ENCODE data around the gene CDC6.

The CDC6 gene

DNA sequence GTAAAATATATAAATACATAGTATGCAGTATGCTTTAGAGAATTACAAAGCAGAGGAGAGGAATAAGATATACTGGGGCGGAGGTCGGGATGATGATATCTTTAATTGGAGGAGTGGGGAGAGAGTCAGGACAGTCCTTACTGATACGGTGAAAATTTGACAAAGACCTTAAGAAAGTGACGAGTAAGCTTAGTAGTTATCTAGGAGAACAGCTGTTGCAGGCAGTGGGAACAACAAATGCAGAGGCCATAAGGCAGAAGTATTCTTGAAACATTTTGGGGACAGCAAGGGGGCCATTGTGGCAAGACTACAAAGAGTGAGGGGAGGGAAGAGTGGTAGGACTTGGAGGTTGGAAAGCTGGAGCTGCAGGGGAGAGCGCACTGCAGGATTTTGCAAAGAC, 22.3 kb upstream of the CDC6 start:
- TF ChIP-seq, protein P1, sequence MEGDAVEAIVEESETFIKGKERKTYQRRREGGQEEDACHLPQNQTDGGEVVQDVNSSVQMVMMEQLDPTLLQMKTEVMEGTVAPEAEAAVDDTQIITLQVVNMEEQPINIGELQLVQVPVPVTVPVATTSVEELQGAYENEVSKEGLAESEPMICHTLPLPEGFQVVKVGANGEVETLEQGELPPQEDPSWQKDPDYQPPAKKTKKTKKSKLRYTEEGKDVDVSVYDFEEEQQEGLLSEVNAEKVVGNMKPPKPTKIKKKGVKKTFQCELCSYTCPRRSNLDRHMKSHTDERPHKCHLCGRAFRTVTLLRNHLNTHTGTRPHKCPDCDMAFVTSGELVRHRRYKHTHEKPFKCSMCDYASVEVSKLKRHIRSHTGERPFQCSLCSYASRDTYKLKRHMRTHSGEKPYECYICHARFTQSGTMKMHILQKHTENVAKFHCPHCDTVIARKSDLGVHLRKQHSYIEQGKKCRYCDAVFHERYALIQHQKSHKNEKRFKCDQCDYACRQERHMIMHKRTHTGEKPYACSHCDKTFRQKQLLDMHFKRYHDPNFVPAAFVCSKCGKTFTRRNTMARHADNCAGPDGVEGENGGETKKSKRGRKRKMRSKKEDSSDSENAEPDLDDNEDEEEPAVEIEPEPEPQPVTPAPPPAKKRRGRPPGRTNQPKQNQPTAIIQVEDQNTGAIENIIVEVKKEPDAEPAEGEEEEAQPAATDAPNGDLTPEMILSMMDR (IDR thresholded peaks at IDR 0.05; ENCODE audit: control insufficient read depth, insufficient read depth, low read depth, low read length, missing control alignments) = no peak
- DNase-seq (ENCODE audit: low read depth) = no peak
- no peak overlapping the region for H3K4me3 ChIP-seq (ENCODE audit: control insufficient read depth, low read depth, low read length)

DNA sequence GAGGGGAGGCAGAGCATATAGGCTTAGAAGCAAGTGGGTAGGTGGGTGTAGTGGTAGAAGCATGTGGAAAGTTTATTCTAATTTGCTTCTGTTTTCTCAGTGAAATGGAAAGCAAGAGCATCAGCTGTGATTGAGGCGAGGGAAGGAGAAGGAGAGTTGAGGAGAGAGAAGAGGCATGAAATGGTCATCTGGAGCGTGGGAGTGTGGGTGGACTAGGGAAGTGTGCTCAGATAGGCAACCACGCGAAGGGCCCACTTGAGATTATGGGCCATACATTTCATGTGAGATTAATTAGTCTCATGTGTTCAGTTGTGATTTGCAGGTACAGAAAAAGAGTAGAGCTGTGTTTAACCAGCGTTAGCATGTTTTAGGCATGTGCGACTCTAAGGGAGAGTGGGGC, 20.8 kb upstream of the CDC6 start:
- TF ChIP-seq, protein P1 (IDR thresholded peaks at IDR 0.05; ENCODE audit: control insufficient read depth, insufficient read depth, low read depth, low read length, missing control alignments) = no peak
- DNase-seq (ENCODE audit: low read depth) = no peak
- H3K4me3 ChIP-seq (ENCODE audit: control insufficient read depth, low read depth, low read length) = no peak overlapping the region

DNA sequence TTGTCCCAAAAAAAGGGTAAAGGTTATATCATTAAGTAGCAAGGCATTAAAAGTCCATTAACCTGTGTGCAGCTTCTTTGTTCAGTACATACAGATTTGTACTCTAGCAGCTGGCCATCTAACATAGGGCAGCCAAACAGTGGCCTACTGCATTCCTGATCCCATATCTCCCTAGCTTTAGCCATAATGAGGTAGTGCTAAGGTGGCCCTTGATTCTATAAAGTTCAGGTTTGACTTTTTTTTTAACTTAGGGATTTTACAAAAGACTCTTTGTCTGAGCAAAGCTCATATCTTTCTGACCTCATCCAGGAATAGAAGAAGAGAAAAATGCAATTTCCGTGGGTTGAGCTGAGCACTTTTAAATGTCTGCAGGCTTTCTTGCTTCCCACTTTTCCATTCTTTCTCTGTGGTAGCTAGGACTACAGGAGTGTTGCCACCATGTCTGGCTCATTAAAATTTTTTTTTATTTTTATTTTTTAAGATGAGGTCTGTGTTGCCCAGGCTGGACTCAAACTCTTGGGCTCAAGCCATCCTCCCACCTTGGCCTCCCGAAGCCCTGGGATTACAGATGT, 19.5 kb upstream of the CDC6 start:
- no peak overlapping the region for H3K4me3 ChIP-seq (ENCODE audit: control insufficient read depth, low read depth, low read length)
- TF ChIP-seq, protein P1 (IDR thresholded peaks at IDR 0.05; ENCODE audit: control insufficient read depth, insufficient read depth, low read depth, low read length, missing control alignments) = no peak
- no peak for DNase-seq (ENCODE audit: low read depth)

DNA sequence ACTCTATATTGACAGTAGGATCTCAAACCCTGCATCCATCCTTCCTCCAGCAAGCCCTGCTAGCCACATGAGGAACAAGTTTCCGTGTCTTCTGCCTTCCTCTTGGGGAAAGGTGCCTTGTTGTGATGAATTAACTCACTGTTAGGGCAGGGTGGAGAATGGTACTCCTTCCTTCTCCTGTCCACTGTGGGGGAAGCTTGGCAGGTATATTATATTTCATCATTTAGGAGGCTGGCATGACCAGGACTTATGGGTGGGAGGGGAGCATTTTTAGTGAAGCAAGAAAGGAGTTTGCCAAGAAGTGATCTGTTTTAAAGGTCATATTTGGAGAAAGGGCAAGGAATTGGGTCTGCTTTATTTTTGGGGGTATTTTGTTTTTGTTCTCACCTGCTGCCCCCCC, 9.3 kb upstream of the CDC6 start:
- H3K4me3 ChIP-seq (ENCODE audit: control insufficient read depth, low read depth, low read length) = no peak overlapping the region
- TF ChIP-seq, protein P1 (IDR thresholded peaks at IDR 0.05; ENCODE audit: control insufficient read depth, insufficient read depth, low read depth, low read length, missing control alignments) = no peak
- no peak for DNase-seq (ENCODE audit: low read depth)

DNA sequence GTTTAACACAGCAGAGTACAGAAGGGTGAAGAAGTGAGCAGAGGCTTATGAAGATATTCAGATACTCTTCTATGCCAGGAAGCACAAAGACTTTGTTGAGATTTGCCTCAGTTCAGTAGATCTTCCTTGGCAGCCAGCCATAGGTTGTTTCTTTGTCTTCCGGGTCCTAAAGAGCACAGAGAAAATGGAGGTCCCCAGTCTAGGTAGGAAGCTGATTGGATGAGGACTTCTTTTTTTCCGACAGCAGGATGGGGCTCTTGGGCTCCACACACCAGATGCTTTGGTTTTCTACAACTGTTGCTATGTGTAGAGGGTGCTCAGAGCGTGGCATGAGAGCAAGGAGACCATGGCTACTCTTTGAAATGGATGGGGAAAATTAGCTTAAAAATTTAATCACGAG, 8.3 kb upstream of the CDC6 start:
- TF ChIP-seq, protein P1 (IDR thresholded peaks at IDR 0.05; ENCODE audit: control insufficient read depth, insufficient read depth, low read depth, low read length, missing control alignments) = no peak
- no peak for DNase-seq (ENCODE audit: low read depth)
- no peak overlapping the region for H3K4me3 ChIP-seq (ENCODE audit: control insufficient read depth, low read depth, low read length)

DNA sequence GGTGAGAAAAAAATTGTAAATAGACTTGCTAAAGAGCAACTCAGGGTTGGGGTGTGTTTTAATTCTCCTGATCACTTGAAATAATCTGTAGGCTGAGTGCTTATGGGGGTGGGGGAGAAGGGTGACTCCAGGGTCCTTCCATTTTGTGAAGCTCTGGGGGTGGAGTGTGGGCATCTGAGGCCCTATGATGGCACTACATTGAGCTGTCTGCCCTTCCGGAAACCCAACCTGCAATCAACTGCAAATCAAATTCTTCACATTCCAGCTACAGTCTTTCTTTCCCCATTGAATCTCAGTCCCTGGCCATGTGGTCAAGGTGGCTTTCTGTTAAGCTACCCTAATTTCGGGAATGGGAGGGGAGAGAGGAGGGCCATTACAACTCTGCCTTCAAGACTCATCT, 6.0 kb upstream of the CDC6 start:
- H3K4me3 ChIP-seq (ENCODE audit: control insufficient read depth, low read depth, low read length) = no peak overlapping the region
- DNase-seq (ENCODE audit: low read depth) = no peak
- TF ChIP-seq, protein P1 (IDR thresholded peaks at IDR 0.05; ENCODE audit: control insufficient read depth, insufficient read depth, low read depth, low read length, missing control alignments) = no peak

DNA sequence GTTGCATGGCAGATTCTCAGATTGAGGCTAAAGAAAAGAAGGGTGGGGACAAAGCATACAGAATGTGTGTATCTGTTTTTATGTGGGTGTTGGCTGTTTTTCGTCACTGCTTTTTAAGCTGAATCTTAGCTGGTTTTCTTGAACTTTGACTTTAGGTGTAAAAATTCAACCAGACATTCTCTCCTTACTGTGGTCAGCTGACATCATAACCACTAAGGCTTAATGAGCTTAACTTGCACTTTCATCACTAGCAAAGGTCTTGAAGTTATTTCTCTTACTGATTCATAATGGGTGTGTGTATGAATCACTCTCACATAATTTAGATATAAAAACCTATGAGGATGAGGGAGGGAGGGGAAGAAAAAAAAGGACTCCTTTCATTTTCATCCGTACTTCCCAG, 4.0 kb upstream of the CDC6 start:
- TF ChIP-seq, protein P1 (IDR thresholded peaks at IDR 0.05; ENCODE audit: control insufficient read depth, insufficient read depth, low read depth, low read length, missing control alignments) = no peak
- peak overlapping the region; percentile 28 for H3K4me3 ChIP-seq (ENCODE audit: control insufficient read depth, low read depth, low read length)
- DNase-seq (ENCODE audit: low read depth) = peak; percentile 93
